Tibial nerve (tissue), 4 donors: Measurements from ENCODE around the gene KL. TPM values are rescaled to one million over a fixed set of nuclear protein-coding genes. Genes with fewer than 3 reads are reported as not detected.

Source experiments
- DNase-seq, 2 donors: peaks; one replicate each; pipeline ENCODE4 v3.0.0-alpha.2; 2019; ENCODE audit warnings: low spot score in 2 of 2
- H3K27ac ChIP-seq, 4 donors: fragments of 200-600 bp; sonication (generic) in 3 of 4; one replicate each; pipeline ENCODE4 v1.5.1; 2017 to 2019; ENCODE audit warnings: mild to moderate bottlenecking in 1 of 4
- H3K27me3 ChIP-seq, 2 donors: fragments of 200-600 bp; sonication (generic) in 1 of 2; one replicate each; pipeline versions ENCODE4 v1.5.1 to v1.6.0; 2017 to 2019
- H3K36me3 ChIP-seq, 3 donors: fragments of 200-600 bp; sonication (generic); one replicate each; pipeline ENCODE4 v1.5.1; 2018 to 2019
- H3K4me1 ChIP-seq, 4 donors: fragments of 200-600 bp; sonication (generic) in 3 of 4; one replicate each; pipeline ENCODE4 v1.5.1; 2017 to 2019
- H3K4me3 ChIP-seq, 4 donors: fragments of 200-600 bp; sonication (generic) in 3 of 4; one replicate each; pipeline ENCODE4 v1.5.1; 2017 to 2019; ENCODE audit warnings: mild to moderate bottlenecking in 1 of 4, moderate library complexity in 1 of 4
- H3K9me3 ChIP-seq, 4 donors: fragments of 200-600 bp; sonication (generic) in 3 of 4; one replicate each; pipeline ENCODE4 v1.5.1; 2017 to 2019
- EP300 ChIP-seq, 2 donors: sonication (generic); formaldehyde crosslinking; IDR thresholded peaks; one replicate each; pipeline ENCODE4 v1.6.1; 2017; ENCODE audit warnings: antibody characterized with exemption in 2 of 2, mild to moderate bottlenecking in 1 of 2
- POLR2A ChIP-seq, 2 donors: fragments of 450-650 bp; IDR thresholded peaks; one replicate each; pipeline ENCODE4 v1.6.1; 2017; ENCODE audit warnings: antibody characterized with exemption in 2 of 2, mild to moderate bottlenecking in 2 of 2, moderate library complexity in 2 of 2
- WGBS, 2 donors: methylation state at CpG; one replicate each; pipeline ENCODE4 v1.1.5; 2018; 5-methylcytosine and 5-hydroxymethylcytosine counted together
- total RNA-seq, 4 donors: library from RNA; depleted of rRNA; stranded (reverse); fragments of >200 nt; gene quantifications; one replicate each; pipeline ENCODE4 v1.1.0, GENCODE V29; 2016
- TF ChIP-seq, protein P1 (sequence below), 5 experiments: fragments of 200-600 bp in 3 of 5; fragments of 450-650 bp in 2 of 5; sonication (generic) in 3 of 5; IDR thresholded peaks; one replicate each; pipeline ENCODE4 v1.5.1; 2016 to 2019; ENCODE audit warnings: antibody characterized with exemption in 5 of 5, mild to moderate bottlenecking in 3 of 5, moderate library complexity in 2 of 5

Gene KL
- total RNA-seq, 4 donors from 2014 or later = 5.1 to 7.3 (median 6.9) TPM

DNA sequence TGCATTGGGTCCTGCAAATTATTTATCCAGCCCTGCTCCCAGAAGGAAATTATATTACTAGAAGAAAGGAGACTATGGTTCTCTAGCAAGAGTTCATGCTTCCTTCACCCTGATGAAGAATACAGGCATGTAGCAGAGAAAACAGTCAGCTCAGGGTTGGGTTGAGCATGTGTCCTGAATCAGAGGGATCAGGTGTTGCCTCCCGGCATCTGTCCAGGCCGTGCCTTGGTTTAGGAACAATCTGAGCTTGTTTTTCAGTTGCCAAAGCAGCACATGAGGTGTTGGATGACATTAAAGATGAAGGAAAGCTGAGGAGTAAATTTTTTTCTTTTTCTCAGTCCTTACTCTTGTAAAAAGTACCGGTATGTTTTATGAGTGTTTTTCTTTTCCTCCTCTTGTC is 62.0 kb downstream of the KL start:
- H3K27me3 ChIP-seq = no peaks in the 10 kb centered on the region
- no peaks in the 10 kb centered on the region for H3K9me3 ChIP-seq
- H3K27ac ChIP-seq = no peak overlapping the region
- TF ChIP-seq POLR2A (IDR thresholded peaks at IDR 0.05) (no peak), EP300 (IDR thresholded peaks at IDR 0.05) (no peak)
- TF ChIP-seq, protein P1, sequence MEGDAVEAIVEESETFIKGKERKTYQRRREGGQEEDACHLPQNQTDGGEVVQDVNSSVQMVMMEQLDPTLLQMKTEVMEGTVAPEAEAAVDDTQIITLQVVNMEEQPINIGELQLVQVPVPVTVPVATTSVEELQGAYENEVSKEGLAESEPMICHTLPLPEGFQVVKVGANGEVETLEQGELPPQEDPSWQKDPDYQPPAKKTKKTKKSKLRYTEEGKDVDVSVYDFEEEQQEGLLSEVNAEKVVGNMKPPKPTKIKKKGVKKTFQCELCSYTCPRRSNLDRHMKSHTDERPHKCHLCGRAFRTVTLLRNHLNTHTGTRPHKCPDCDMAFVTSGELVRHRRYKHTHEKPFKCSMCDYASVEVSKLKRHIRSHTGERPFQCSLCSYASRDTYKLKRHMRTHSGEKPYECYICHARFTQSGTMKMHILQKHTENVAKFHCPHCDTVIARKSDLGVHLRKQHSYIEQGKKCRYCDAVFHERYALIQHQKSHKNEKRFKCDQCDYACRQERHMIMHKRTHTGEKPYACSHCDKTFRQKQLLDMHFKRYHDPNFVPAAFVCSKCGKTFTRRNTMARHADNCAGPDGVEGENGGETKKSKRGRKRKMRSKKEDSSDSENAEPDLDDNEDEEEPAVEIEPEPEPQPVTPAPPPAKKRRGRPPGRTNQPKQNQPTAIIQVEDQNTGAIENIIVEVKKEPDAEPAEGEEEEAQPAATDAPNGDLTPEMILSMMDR (IDR thresholded peaks at IDR 0.05) = no peak
- no peak for DNase-seq
- H3K4me1 ChIP-seq = no peaks in the 10 kb centered on the region
- no peaks in the 10 kb centered on the region for H3K36me3 ChIP-seq
- H3K4me3 ChIP-seq = no peak overlapping the region
- WGBS, 2 donors = 84 to 85% methylated on average over 3 of the region's 3 CpGs

DNA sequence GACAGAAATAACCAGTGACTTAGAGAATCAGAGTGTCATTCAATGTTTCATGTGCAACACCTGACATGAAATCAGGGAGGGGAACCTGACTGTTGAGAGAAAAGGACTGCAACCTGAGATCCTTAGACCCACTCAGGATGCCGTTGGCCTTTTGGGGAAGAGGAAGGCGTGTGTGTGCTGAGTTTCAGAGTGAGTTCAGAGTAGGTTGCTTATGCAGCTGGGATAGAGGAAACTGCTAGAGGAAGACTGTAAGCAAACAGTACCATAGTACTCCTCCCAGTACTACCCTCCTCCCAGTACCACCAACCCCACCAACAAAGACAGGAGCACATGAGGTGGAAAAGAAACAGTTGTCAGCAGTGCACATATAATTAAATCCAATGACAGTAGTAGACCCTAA is 63.7 kb downstream of the KL start:
- Histone ChIP-seq H3K9me3 (no peaks in the 10 kb centered on the region), H3K4me1 (no peaks in the 10 kb centered on the region), H3K4me3 (no peak overlapping the region), H3K27ac (no peak overlapping the region), H3K36me3 (no peaks in the 10 kb centered on the region), H3K27me3 (no peaks in the 10 kb centered on the region)
- TF ChIP-seq, protein P1 (IDR thresholded peaks at IDR 0.05) = no peak
- no peak for TF ChIP-seq POLR2A (IDR thresholded peaks at IDR 0.05)
- no peak for TF ChIP-seq EP300 (IDR thresholded peaks at IDR 0.05)
- DNase-seq = no peak
- 73 to 89% methylated on average over 2 of the region's 2 CpGs for WGBS, 2 donors

DNA sequence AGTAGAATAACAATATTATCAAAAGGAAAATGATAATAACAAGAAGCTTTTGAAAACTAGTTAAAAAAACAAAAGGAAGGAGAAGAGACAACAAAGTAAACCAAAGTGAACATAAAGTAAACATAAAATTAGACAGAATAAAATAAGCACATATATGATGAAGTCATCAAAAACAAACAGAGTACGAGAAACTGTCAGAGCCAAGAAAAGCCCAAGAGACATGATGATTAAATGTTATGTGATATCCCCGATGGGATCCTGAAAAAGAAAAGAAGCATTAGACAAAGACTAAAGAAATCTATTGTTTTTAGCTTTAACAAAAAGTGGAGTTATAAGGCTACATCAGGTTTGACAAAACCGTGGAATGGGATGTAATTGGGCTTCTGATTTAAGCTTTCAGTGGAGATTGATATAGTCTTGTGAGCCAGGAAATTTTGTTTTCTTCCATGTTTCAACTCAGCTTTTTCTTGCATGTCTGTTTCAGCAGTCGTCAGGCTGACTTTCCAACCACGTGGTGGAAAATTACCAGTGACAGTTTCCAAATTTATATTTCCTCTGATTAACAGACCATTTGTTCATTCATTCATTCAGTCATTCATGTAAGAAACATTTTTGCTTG is 64.9 kb downstream of the KL start:
- DNase-seq = no peak
- Histone ChIP-seq H3K4me1 (no peaks in the 10 kb centered on the region), H3K27ac (no peak overlapping the region), H3K4me3 (no peak overlapping the region), H3K9me3 (no peaks in the 10 kb centered on the region), H3K27me3 (no peaks in the 10 kb centered on the region), H3K36me3 (no peaks in the 10 kb centered on the region)
- no peak for TF ChIP-seq EP300 (IDR thresholded peaks at IDR 0.05)
- no peak for TF ChIP-seq POLR2A (IDR thresholded peaks at IDR 0.05)
- TF ChIP-seq, protein P1 (IDR thresholded peaks at IDR 0.05) = no peak
- 33 to 38% methylated on average over 5 of the region's 5 CpGs for WGBS, 2 donors

DNA sequence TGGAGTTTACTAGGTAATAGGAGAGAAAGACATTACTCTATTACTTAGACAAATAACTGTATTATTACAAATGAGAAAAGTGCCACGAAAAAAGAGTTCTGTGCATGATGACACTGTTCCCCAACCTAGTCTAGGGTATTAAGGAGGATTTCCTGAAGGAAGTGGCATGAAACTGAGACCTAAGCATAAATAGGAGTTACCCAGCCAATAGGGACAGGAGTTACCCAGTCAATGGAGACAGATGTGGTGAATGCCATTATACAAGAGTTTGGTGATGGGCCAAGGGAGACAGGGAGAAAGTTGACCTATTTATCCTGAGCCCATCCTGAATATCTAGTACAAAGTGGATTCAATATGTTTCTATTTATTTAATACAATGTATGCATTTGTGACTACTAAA is 65.4 kb downstream of the KL start:
- no peaks in the 10 kb centered on the region for H3K9me3 ChIP-seq
- no peaks in the 10 kb centered on the region for H3K4me1 ChIP-seq
- WGBS, 2 donors = 67 to 79% methylated on average over 1 of the region's 1 CpG
- no peaks in the 10 kb centered on the region for H3K36me3 ChIP-seq
- no peak overlapping the region for H3K27ac ChIP-seq
- no peak overlapping the region for H3K4me3 ChIP-seq
- H3K27me3 ChIP-seq = no peaks in the 10 kb centered on the region
- TF ChIP-seq, protein P1 (IDR thresholded peaks at IDR 0.05) = no peak
- TF ChIP-seq POLR2A (IDR thresholded peaks at IDR 0.05) = no peak
- no peak for TF ChIP-seq EP300 (IDR thresholded peaks at IDR 0.05)
- no peak for DNase-seq

DNA sequence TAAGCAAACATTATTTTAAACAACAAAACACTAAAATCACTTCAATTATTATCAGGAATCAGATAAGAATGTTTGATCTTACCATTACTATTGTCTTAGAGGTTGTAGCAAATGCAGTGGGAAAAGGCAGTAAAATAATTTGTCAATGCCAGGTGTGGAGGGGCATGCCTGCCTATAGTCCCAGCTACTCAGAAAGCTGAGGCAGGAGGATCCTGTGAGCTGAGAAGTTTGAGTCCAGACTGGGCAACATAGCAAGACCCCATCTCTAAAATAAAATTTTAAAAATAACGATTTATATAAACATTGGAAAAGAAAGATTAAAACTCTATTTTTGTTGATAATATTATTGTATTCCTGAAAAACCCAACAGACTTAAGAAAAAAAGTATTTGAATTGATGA is 66.8 kb downstream of the KL start:
- H3K27ac ChIP-seq = no peak overlapping the region
- no peaks in the 10 kb centered on the region for H3K36me3 ChIP-seq
- no peak overlapping the region for H3K4me3 ChIP-seq
- WGBS, 2 donors = 91% methylated on average over 1 of the region's 1 CpG
- H3K9me3 ChIP-seq = no peaks in the 10 kb centered on the region
- TF ChIP-seq, protein P1 (IDR thresholded peaks at IDR 0.05) = no peak
- TF ChIP-seq EP300 (IDR thresholded peaks at IDR 0.05) (no peak), POLR2A (IDR thresholded peaks at IDR 0.05) (no peak)
- no peaks in the 10 kb centered on the region for H3K4me1 ChIP-seq
- DNase-seq = no peak
- H3K27me3 ChIP-seq = no peaks in the 10 kb centered on the region
